Vagina (tissue), 2 donors: ENCODE results near the gene MZF1. TPM values are rescaled to one million over a fixed set of nuclear protein-coding genes. Genes with fewer than 3 reads are reported as not detected.

ENCODE experiments used
- DNase-seq, 2 donors: peaks; one replicate each; pipeline ENCODE4 v3.0.0-alpha.2; 2017; ENCODE audit errors: extremely low spot score in 2 of 2
- H3K27ac ChIP-seq: fragments of 200-600 bp; sonication (generic); one replicate; pipeline ENCODE4 v1.5.1; 2019
- H3K27me3 ChIP-seq: fragments of 200-600 bp; sonication (generic); one replicate; pipeline ENCODE4 v1.5.1; 2019
- H3K36me3 ChIP-seq, 2 donors: fragments of 200-600 bp; sonication (generic); one replicate each; pipeline ENCODE4 v1.5.1; 2017 to 2019
- H3K4me1 ChIP-seq: fragments of 200-600 bp; sonication (generic); one replicate; pipeline ENCODE4 v1.5.1; 2019
- H3K4me3 ChIP-seq, 2 donors: fragments of 200-600 bp; sonication (generic); 1 replicate in 1 of 2; 2 replicates in 1 of 2; pipeline ENCODE4 v1.5.1; 2016 to 2019
- H3K9me3 ChIP-seq: fragments of 200-600 bp; sonication (generic); one replicate; pipeline ENCODE4 v1.5.1; 2019
- CTCF ChIP-seq, 3 experiments: fragments of 450-650 bp in 2 of 3; fragments of 200-600 bp in 1 of 3; sonication (generic) in 1 of 3; IDR thresholded peaks; one replicate each; pipeline ENCODE4 v1.5.1; 2017 to 2019; ENCODE audit warnings: antibody characterized with exemption in 3 of 3, mild to moderate bottlenecking in 2 of 3, moderate library complexity in 2 of 3
- POLR2A ChIP-seq, 2 donors: fragments of 450-650 bp; IDR thresholded peaks; one replicate each; pipeline ENCODE4 v1.6.1; 2017; ENCODE audit warnings: antibody characterized with exemption in 2 of 2, mild to moderate bottlenecking in 2 of 2, moderate library complexity in 2 of 2
- POLR2AphosphoS5 ChIP-seq, 2 donors: sonication (generic); formaldehyde crosslinking; IDR thresholded peaks; one replicate each; pipeline ENCODE4 v1.9.0; 2017; ENCODE audit warnings: antibody characterized with exemption in 2 of 2, mild to moderate bottlenecking in 2 of 2, low read depth in 1 of 2; ENCODE audit not compliant: insufficient read depth in 1 of 2
- intact Hi-C: fragments of 100-400 bp; cut with DNase I; formaldehyde crosslinking; loops from one replicate; pipeline ENCODE4 v1.15.1; 2023
- total RNA-seq: library from RNA; depleted of rRNA; stranded (reverse); fragments of >200 nt; gene quantifications from one replicate; pipeline ENCODE4 v1.2.3, GENCODE V29; 2016

MZF1 gene
- total RNA-seq, 1 donor from 2014 or later: 32.2 TPM

GRCh38 chr19:58550362-58551122, 22.6 kb downstream of the MZF1 start:
- Histone ChIP-seq H3K4me3 (no peak overlapping the region), H3K9me3 (no peaks in the 10 kb centered on the region), H3K4me1 (peaks cover 42% of the 10 kb centered on the region), H3K36me3 (peaks cover 0 to 62% of the 10 kb centered on the region in 2 donors), H3K27me3 (no peaks in the 10 kb centered on the region), H3K27ac (no peak overlapping the region)
- DNase-seq: peak in 1 of 2 donors; percentile 79
- TF ChIP-seq POLR2AphosphoS5 (IDR thresholded peaks at IDR 0.05; ENCODE audit: insufficient read depth in 1 of 2, low read depth in 1 of 2) (no peak), POLR2A (IDR thresholded peaks at IDR 0.05) (no peak), CTCF (IDR thresholded peaks at IDR 0.05) (no peak)
- intact Hi-C loops: no loop called here

GRCh38 chr19:58549664-58550361, 23.3 kb downstream of the MZF1 start:
- no peaks in the 10 kb centered on the region for H3K27me3 ChIP-seq
- TF ChIP-seq CTCF (IDR thresholded peaks at IDR 0.05): no peak
- no peak for TF ChIP-seq POLR2AphosphoS5 (IDR thresholded peaks at IDR 0.05; ENCODE audit: insufficient read depth in 1 of 2, low read depth in 1 of 2)
- TF ChIP-seq POLR2A (IDR thresholded peaks at IDR 0.05): no peak
- no peaks in the 10 kb centered on the region for H3K9me3 ChIP-seq
- peaks cover 44% of the 10 kb centered on the region for H3K4me1 ChIP-seq
- intact Hi-C loops: no loop called here
- no peak overlapping the region for H3K4me3 ChIP-seq
- H3K36me3 ChIP-seq: peaks cover 0 to 60% of the 10 kb centered on the region in 2 donors
- DNase-seq: no peak
- H3K27ac ChIP-seq: no peak overlapping the region

GRCh38 chr19:58548859-58549663, 24.1 kb downstream of the MZF1 start:
- no peak overlapping the region for H3K4me3 ChIP-seq
- H3K4me1 ChIP-seq: peaks cover 40% of the 10 kb centered on the region
- intact Hi-C loops: no loop called here
- peak in 1 of 2 donors; percentile 84 for DNase-seq
- no peak overlapping the region for H3K27ac ChIP-seq
- H3K36me3 ChIP-seq: peaks cover 0 to 60% of the 10 kb centered on the region in 2 donors
- no peaks in the 10 kb centered on the region for H3K27me3 ChIP-seq
- no peak for TF ChIP-seq POLR2A (IDR thresholded peaks at IDR 0.05)
- TF ChIP-seq CTCF (IDR thresholded peaks at IDR 0.05): no peak
- TF ChIP-seq POLR2AphosphoS5 (IDR thresholded peaks at IDR 0.05; ENCODE audit: insufficient read depth in 1 of 2, low read depth in 1 of 2): no peak
- H3K9me3 ChIP-seq: no peaks in the 10 kb centered on the region

GRCh38 chr19:58547323-58548312, 25.5 kb downstream of the MZF1 start:
- Histone ChIP-seq H3K9me3 (no peaks in the 10 kb centered on the region), H3K36me3 (peaks cover 0 to 60% of the 10 kb centered on the region in 2 donors), H3K4me3 (no peak overlapping the region), H3K27me3 (no peaks in the 10 kb centered on the region), H3K27ac (no peak overlapping the region), H3K4me1 (peaks cover 34% of the 10 kb centered on the region)
- TF ChIP-seq POLR2A (IDR thresholded peaks at IDR 0.05) (no peak), POLR2AphosphoS5 (IDR thresholded peaks at IDR 0.05; ENCODE audit: insufficient read depth in 1 of 2, low read depth in 1 of 2) (no peak), CTCF (IDR thresholded peaks at IDR 0.05) (no peak)
- intact Hi-C loops: no loop called here
- DNase-seq: no peak
